IMR-90 (cell line): Measurements from ENCODE around the gene RPS19. TPM values are rescaled to one million over a fixed set of nuclear protein-coding genes. Genes with fewer than 3 reads are reported as not detected.

ENCODE experiments used
- ATAC-seq: fragments of 200-7000 bp; cut with Tn5 transposase; 2 replicates; pipeline ENCODE4 v1.9.1; 2020; ENCODE audit warnings: low read depth, mild to moderate bottlenecking, moderate library complexity
- BruUV-seq: library from RNA; stranded (reverse); fragments of 400-500 nt; replicated peaks from 2 replicates; lab custom pipeline; 2021; lab: Mats Ljungman, UMichigan
- CTCF ChIA-PET: fragments of 300-600 bp; formaldehyde crosslinking; extraction: SDS; loops from one replicate; lab custom pipeline; 2021; ENCODE audit warnings: antibody characterized with exemption; lab: Yijun Ruan, JAX
- POLR2A ChIA-PET: fragments of 300-600 bp; sonication (Branson Sonifier 250); formaldehyde crosslinking; loops from one replicate; lab custom pipeline; 2022; ENCODE audit warnings: antibody characterized with exemption; ENCODE audit not compliant: unreplicated experiment; lab: Charles Lee
- DNase-seq: peaks from one replicate; pipeline ENCODE4 v3.0.0; 2013
- H2AFZ ChIP-seq: replicated peaks from 2 replicates; pipeline ENCODE3; 2013; ENCODE audit warnings: low read length, mild to moderate bottlenecking; ENCODE audit not compliant: poor library complexity
- H2AK5ac ChIP-seq: 2 replicates; pipeline ENCODE4 v1.6.1; 2013; ENCODE audit warnings: low read depth, low read length, inconsistent platforms
- H2AK9ac ChIP-seq: replicated peaks from 2 replicates; pipeline ENCODE3; 2013; ENCODE audit warnings: mild to moderate bottlenecking, low read depth, low read length, moderate library complexity; ENCODE audit not compliant: poor library complexity
- H2BK120ac ChIP-seq: 2 replicates; pipeline ENCODE4 v1.6.1; 2013; ENCODE audit warnings: low read depth, low read length, inconsistent platforms
- H2BK15ac ChIP-seq: 3 replicates; pipeline ENCODE4 v1.6.1; 2013; ENCODE audit warnings: low read depth, low read length, inconsistent platforms
- H2BK20ac ChIP-seq: 2 replicates; pipeline ENCODE4 v1.6.1; 2013; ENCODE audit warnings: low read depth, mild to moderate bottlenecking, inconsistent platforms, low read length, moderate library complexity
- H2BK5ac ChIP-seq: 2 replicates; pipeline ENCODE4 v1.6.1; 2013; ENCODE audit warnings: mild to moderate bottlenecking, low read depth, low read length, inconsistent platforms; ENCODE audit not compliant: poor library complexity, severe bottlenecking
- H3K14ac ChIP-seq: replicated peaks from 2 replicates; pipeline ENCODE4 v1.6.1; 2013; ENCODE audit warnings: low read depth, low read length, inconsistent platforms
- H3K18ac ChIP-seq: 2 replicates; pipeline ENCODE4 v1.6.1; 2013; ENCODE audit warnings: low read depth, low read length, control low read depth
- H3K23ac ChIP-seq: 2 replicates; pipeline ENCODE4 v1.6.1; 2013; ENCODE audit warnings: low read depth, low read length, inconsistent platforms
- H3K27ac ChIP-seq: 2 replicates; pipeline ENCODE4 v1.5.1; 2013; ENCODE audit warnings: mild to moderate bottlenecking, control low read depth, low read length; ENCODE audit not compliant: insufficient read depth
- H3K27me3 ChIP-seq: 2 replicates; pipeline ENCODE4 v1.6.1; 2013; ENCODE audit warnings: low read length; ENCODE audit not compliant: control insufficient read depth, insufficient read depth
- H3K36me3 ChIP-seq: 2 replicates; pipeline ENCODE4 v1.6.1; 2013; ENCODE audit warnings: low read length, mixed read lengths; ENCODE audit not compliant: control insufficient read depth, insufficient read depth
- H3K4ac ChIP-seq: 2 replicates; pipeline ENCODE4 v1.6.1; 2013; ENCODE audit warnings: low read depth, low read length, inconsistent platforms
- H3K4me1 ChIP-seq: 2 replicates; pipeline ENCODE4 v1.6.1; 2013; ENCODE audit warnings: low read length, mixed read lengths; ENCODE audit not compliant: control insufficient read depth, insufficient read depth
- H3K4me2 ChIP-seq: 2 replicates; pipeline ENCODE4 v1.6.1; 2013; ENCODE audit warnings: low read depth, mild to moderate bottlenecking, control low read depth, low read length, moderate library complexity
- H3K4me3 ChIP-seq: 2 replicates; pipeline ENCODE4 v1.5.1; 2013; ENCODE audit warnings: low read depth, mild to moderate bottlenecking, control low read depth, low read length, moderate library complexity; ENCODE audit not compliant: insufficient read depth
- H3K56ac ChIP-seq: 2 replicates; pipeline ENCODE4 v1.6.1; 2013; ENCODE audit warnings: low read length, inconsistent platforms; ENCODE audit not compliant: insufficient read depth; ENCODE audit errors: extremely low read depth
- H3K79me1 ChIP-seq, 2 experiments: 2 replicates each; pipeline ENCODE4 v1.6.1; 2013; ENCODE audit warnings: low read length in 2 of 2, inconsistent platforms in 1 of 2, low read depth in 1 of 2
- H3K9ac ChIP-seq: 2 replicates; pipeline ENCODE4 v1.6.1; 2013; ENCODE audit warnings: low read depth, low read length, control low read depth
- H3K9me1 ChIP-seq: 2 replicates; pipeline ENCODE4 v1.6.1; 2013; ENCODE audit warnings: low read length, inconsistent platforms; ENCODE audit not compliant: insufficient read depth
- H3K9me3 ChIP-seq: 2 replicates; pipeline ENCODE4 v1.6.1; 2013; ENCODE audit warnings: low read length; ENCODE audit not compliant: control insufficient read depth, insufficient read depth
- H4K20me1 ChIP-seq: 2 replicates; pipeline ENCODE4 v1.6.1; 2013; ENCODE audit warnings: low read length, inconsistent platforms; ENCODE audit not compliant: insufficient read depth
- H4K5ac ChIP-seq: 2 replicates; pipeline ENCODE4 v1.6.1; 2013; ENCODE audit warnings: mild to moderate bottlenecking, low read depth, low read length, control low read depth
- H4K8ac ChIP-seq, 2 experiments: 2 replicates each; pipeline ENCODE4 v1.6.1; 2013; ENCODE audit warnings: low read depth in 2 of 2, low read length in 2 of 2, control low read depth in 1 of 2, inconsistent platforms in 1 of 2
- H4K91ac ChIP-seq: 2 replicates; pipeline ENCODE4 v1.6.1; 2013; ENCODE audit warnings: low read depth, low read length, inconsistent platforms; ENCODE audit not compliant: insufficient read depth
- BHLHE40 ChIP-seq: fragments of 150-350 bp; IDR thresholded peaks from 2 replicates; pipeline ENCODE4 v1.6.1; 2016; ENCODE audit warnings: mild to moderate bottlenecking, low read depth, low read length
- CEBPB ChIP-seq: IDR thresholded peaks from 2 replicates; pipeline ENCODE4 v1.6.1; 2012; ENCODE audit warnings: low read depth, low read length, improper control_type of control experiment
- FOS ChIP-seq: fragments of 150-350 bp; IDR thresholded peaks from 2 replicates; pipeline ENCODE4 v1.6.1; 2016; ENCODE audit warnings: low read depth, low read length
- RFX5 ChIP-seq: IDR thresholded peaks from 2 replicates; pipeline ENCODE4 v1.8.0; 2012; ENCODE audit warnings: low read depth, mild to moderate bottlenecking, low read length, moderate library complexity
- SMC3 ChIP-seq: fragments of 150-350 bp; IDR thresholded peaks from 2 replicates; pipeline ENCODE4 v1.6.1; 2016; ENCODE audit warnings: low read depth, mild to moderate bottlenecking, antibody characterized with exemption, low read length, moderate library complexity
- WGBS, 2 experiments: methylation state at CpG; one replicate each; pipeline versions ENCODE4 v1.1.5 to v1.1.7; 2013; ENCODE audit warnings: missing lambda C conversion rate in 2 of 2; ENCODE audit not compliant: insufficient read length in 1 of 2; ENCODE audit errors: extremely low coverage in 2 of 2; 5-methylcytosine and 5-hydroxymethylcytosine counted together
- dilution Hi-C: fragments of 300-500 bp; cut with HindIII; formaldehyde crosslinking; loops from one replicate; pipeline ENCODE4 v1.14.3; 2018; ENCODE audit warnings: low sequenced_read_pairs; ENCODE audit not compliant: unreplicated experiment
- in situ Hi-C: fragments of 300-500 bp; cut with MboI; formaldehyde crosslinking; loops from 3 replicates; pipeline ENCODE4 v1.14.3; 2019; ENCODE audit warnings: low sequenced_read_pairs, inconsistent platforms, mixed read lengths
- intact Hi-C: fragments of 100-400 bp; cut with micrococcal nuclease; formaldehyde crosslinking; loops from 2 replicates; pipeline ENCODE4 v1.10.0; 2022
- polyA plus RNA-seq, 3 experiments: library from polyadenylated mRNA; depleted of rRNA; stranded (reverse); fragments of >200 nt; gene quantifications; 2 replicates each; pipeline ENCODE4 v1.2.3, GENCODE V29; 2012; ENCODE audit warnings: low replicate concordance in 1 of 3
- total RNA-seq: library from RNA; depleted of rRNA; stranded (reverse); fragments of >200 nt; gene quantifications from 2 replicates; pipeline ENCODE4 v1.2.3, GENCODE V29; 2012
- TF ChIP-seq, protein P1 (sequence below): fragments of 150-350 bp; IDR thresholded peaks from 2 replicates; pipeline ENCODE4 v1.6.1; 2016; ENCODE audit warnings: low read depth, mild to moderate bottlenecking, low read length, moderate library complexity, borderline replicate concordance
- TF ChIP-seq, protein P2 (sequence below): fragments of 150-350 bp; IDR thresholded peaks from 2 replicates; pipeline ENCODE4 v1.6.1; 2017; ENCODE audit warnings: mild to moderate bottlenecking, antibody characterized with exemption, low read length, low read depth

The RPS19 gene
- total and polyA plus RNA-seq, 2 of the 4 experiments (the other 2 are of a cell fraction), result 230 to 3,988 TPM

DNA sequence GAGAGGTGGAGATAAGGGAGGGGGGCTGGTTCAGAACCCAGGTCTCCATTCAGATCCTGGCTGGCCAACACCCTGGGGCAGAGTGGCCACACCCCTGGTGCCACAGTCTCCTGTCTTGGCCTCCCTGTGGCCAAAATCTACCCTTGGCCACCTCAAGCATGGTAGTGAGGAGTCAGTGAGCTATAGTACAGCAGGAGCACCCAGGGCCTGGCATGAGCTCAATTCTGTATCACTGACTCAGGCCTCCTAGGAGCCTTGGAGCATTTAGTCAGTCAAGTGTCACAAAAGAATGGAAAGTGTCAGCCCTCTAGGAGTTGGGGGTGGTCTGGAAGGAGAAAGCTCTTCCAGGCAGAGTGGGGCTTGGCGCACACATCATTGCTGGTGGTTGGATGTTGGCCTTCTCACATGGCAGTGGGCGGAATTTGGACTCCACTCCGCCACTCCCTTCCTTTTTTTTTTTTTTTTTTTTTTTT is 10.4 kb downstream of the RPS19 start:
- Histone ChIP-seq H3K18ac (no peak overlapping the region), H3K27me3 (no peaks in the 10 kb centered on the region), H2AK5ac (no peak overlapping the region; the same call in 1 of the 2 replicates), H2BK20ac (no peak overlapping the region), H3K56ac (no peak overlapping the region), H3K27ac (no peak overlapping the region), H3K4me2 (no peak overlapping the region), H3K4me3 (no peak overlapping the region), H3K23ac (no peak overlapping the region), H4K8ac (no peak overlapping the region), H3K9ac (no peak overlapping the region), H3K4me1 (peaks cover 2% of the 10 kb centered on the region; the same call in 1 of the 2 replicates), H4K91ac (no peak overlapping the region), H3K36me3 (peaks cover 58% of the 10 kb centered on the region), H2BK5ac (no peak overlapping the region), H4K20me1 (peaks cover 80% of the 10 kb centered on the region), H2BK15ac (no peak overlapping the region), H2AK9ac (no peak overlapping the region), H3K79me1 (peaks cover 18 to 38% of the 10 kb centered on the region in 2 experiments), H3K14ac (no peak overlapping the region), H2BK120ac (no peak overlapping the region), H2AFZ (no peak overlapping the region), H4K5ac (no peak overlapping the region), H3K4ac (no peak overlapping the region), H3K9me1 (peaks cover 4% of the 10 kb centered on the region; the same call in 1 of the 2 replicates), H3K9me3 (no peaks in the 10 kb centered on the region)
- intact Hi-C loops (no loop called here), dilution Hi-C loops (no loop called here), in situ Hi-C loops (no loop called here)
- DNase-seq (peak; percentile 61), ATAC-seq (peak; percentile 18)
- TF ChIP-seq CEBPB, result no peak
- TF ChIP-seq, protein P1, sequence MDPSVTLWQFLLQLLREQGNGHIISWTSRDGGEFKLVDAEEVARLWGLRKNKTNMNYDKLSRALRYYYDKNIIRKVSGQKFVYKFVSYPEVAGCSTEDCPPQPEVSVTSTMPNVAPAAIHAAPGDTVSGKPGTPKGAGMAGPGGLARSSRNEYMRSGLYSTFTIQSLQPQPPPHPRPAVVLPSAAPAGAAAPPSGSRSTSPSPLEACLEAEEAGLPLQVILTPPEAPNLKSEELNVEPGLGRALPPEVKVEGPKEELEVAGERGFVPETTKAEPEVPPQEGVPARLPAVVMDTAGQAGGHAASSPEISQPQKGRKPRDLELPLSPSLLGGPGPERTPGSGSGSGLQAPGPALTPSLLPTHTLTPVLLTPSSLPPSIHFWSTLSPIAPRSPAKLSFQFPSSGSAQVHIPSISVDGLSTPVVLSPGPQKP, result no peak
- TF ChIP-seq, protein P2, sequence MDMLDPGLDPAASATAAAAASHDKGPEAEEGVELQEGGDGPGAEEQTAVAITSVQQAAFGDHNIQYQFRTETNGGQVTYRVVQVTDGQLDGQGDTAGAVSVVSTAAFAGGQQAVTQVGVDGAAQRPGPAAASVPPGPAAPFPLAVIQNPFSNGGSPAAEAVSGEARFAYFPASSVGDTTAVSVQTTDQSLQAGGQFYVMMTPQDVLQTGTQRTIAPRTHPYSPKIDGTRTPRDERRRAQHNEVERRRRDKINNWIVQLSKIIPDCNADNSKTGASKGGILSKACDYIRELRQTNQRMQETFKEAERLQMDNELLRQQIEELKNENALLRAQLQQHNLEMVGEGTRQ, result no peak
- no peak for TF ChIP-seq SMC3
- TF ChIP-seq BHLHE40, result no peak
- TF ChIP-seq FOS, result no peak
- no peak for TF ChIP-seq RFX5
- ChIA-PET POLR2A (no interaction called here), CTCF (no interaction called here)
- BruUV-seq, result no TSS peak
- no CpG with 5 or more reads among the region's 3 CpGs for WGBS, 2 experiments
